Pancreas (tissue), 10 donors: ENCODE measurements around the gene HDAC4. TPM values are rescaled to one million over a fixed set of nuclear protein-coding genes. Genes with fewer than 3 reads are reported as not detected.

Source experiments
- ATAC-seq, 4 donors: fragments of 200-7000 bp; cut with Tn5 transposase; one replicate each; pipeline versions ENCODE4 v1.8.0 to v1.9.1; 2020; ENCODE audit warnings: mild to moderate bottlenecking in 4 of 4, moderate library complexity in 4 of 4
- DNase-seq, 6 donors: peaks; one replicate each; pipeline ENCODE4 v3.0.0-alpha.2; 2020
- FAIRE-seq: peaks from 2 replicates; lab custom pipeline; 2012; peaks lifted over from hg19 to GRCh38; lab: Jason Lieb, UNC
- H3K27ac ChIP-seq, 4 donors: fragments of 200-600 bp; sonication (generic); 1 replicate in 3 of 4; 2 replicates in 1 of 4; pipeline versions ENCODE4 v1.5.0 to v1.8.0; 2020
- H3K27me3 ChIP-seq, 4 donors: fragments of 200-600 bp; one replicate each; pipeline ENCODE4 v1.8.0; 2021
- H3K36me3 ChIP-seq, 3 donors: fragments of 200-600 bp; sonication (generic) in 1 of 3; one replicate each; pipeline versions ENCODE4 v1.5.0 to v1.8.0; 2020 to 2021
- H3K4me1 ChIP-seq, 3 donors: fragments of 200-600 bp; one replicate each; pipeline ENCODE4 v1.8.0; 2021
- H3K4me3 ChIP-seq, 4 donors: fragments of 200-600 bp; sonication (generic) in 2 of 4; one replicate each; pipeline versions ENCODE4 v1.5.0 to v1.8.0; 2020 to 2021
- H3K9me3 ChIP-seq, 4 donors: fragments of 200-600 bp; one replicate each; pipeline ENCODE4 v1.8.0; 2021
- CTCF ChIP-seq, 4 donors: fragments of 200-600 bp; sonication (generic) in 3 of 4; IDR thresholded peaks; one replicate each; pipeline versions ENCODE4 v1.5.0 to v1.8.0; 2021; ENCODE audit warnings: antibody characterized with exemption in 4 of 4
- WGBS, 2 donors: extraction: QIAGEN DNeasy Blood & Tissue Kit; methylation state at CpG; one replicate each; pipeline ENCODE4 v1.1.7; 2013; 5-methylcytosine and 5-hydroxymethylcytosine counted together
- intact Hi-C, 3 donors: fragments of 100-400 bp; cut with DNase I; formaldehyde crosslinking; loops; one replicate each; pipeline versions ENCODE4 v1.11.1 to v1.14.2; 2022
- polyA plus RNA-seq, 2 donors: library from polyadenylated mRNA; stranded (reverse); fragments of 200-250 nt; gene quantifications; one replicate each; pipeline ENCODE4 v1.2.3, GENCODE V29; 2013
- total RNA-seq, 6 donors: library from RNA; stranded (reverse); fragmentation: NEBNext Ultra II Directional in 4 of 6; extraction: Animal tissue kit (Norgen Biotek cat#: 25700) in 4 of 6; gene quantifications; one replicate each; pipeline versions ENCODE4 v1.2.1 to v1.2.4, GENCODE V29; 2021 to 2023
- donor health status: healthy with polysubstance abuse.
- donor health status: DM: no; HTN: no; CAD: no; lungs with moderate emphysema.
- donor health status: DM: no; HTN: no; CAD: no.
- donor health status: control.
- donor health status: control.
- donor health status: Bipolar disorder and iron deficiency.
- donor health status: DM: yes; HTN: yes; CAD: no.
- donor health status: DM: no; HTN: no; CAD: no.
- donor health status: DM: no; HTN: no; CAD: no.
- donor health status: DM: yes; HTN: yes; CAD: no.

Gene HDAC4
- total and polyA plus RNA-seq, 8 donors, result 8.2 to 31.8 (median 16.6) TPM

GRCh38 chr2:239269916-239270315 lies 130.9 kb downstream of the HDAC4 start:
- intact Hi-C loops, result no loop called here
- no peaks in the 10 kb centered on the region for H3K9me3 ChIP-seq
- peaks cover 0 to 23% (median 21%) of the 10 kb centered on the region in 3 donors for H3K4me1 ChIP-seq
- TF ChIP-seq CTCF (IDR thresholded peaks at IDR 0.05), result no peak
- no peak overlapping the region for H3K4me3 ChIP-seq
- ATAC-seq (no peak), FAIRE-seq (no peak), DNase-seq (no peak)
- no peaks in the 10 kb centered on the region for H3K36me3 ChIP-seq
- 93 to 95% methylated on average over 10 of the region's 10 CpGs for WGBS, 2 donors
- H3K27me3 ChIP-seq, result no peaks in the 10 kb centered on the region
- no peak overlapping the region for H3K27ac ChIP-seq

GRCh38 chr2:239269173-239269885 lies 131.5 kb downstream of the HDAC4 start:
- WGBS, 2 donors, result 84 to 86% methylated on average over 10 of the region's 10 CpGs
- intact Hi-C loops, result no loop called here
- no peaks in the 10 kb centered on the region for H3K36me3 ChIP-seq
- no peak overlapping the region for H3K4me3 ChIP-seq
- no peaks in the 10 kb centered on the region for H3K27me3 ChIP-seq
- no peak overlapping the region for H3K27ac ChIP-seq
- H3K9me3 ChIP-seq, result no peaks in the 10 kb centered on the region
- H3K4me1 ChIP-seq, result peaks cover 0 to 29% (median 24%) of the 10 kb centered on the region in 3 donors
- no peak for ATAC-seq
- DNase-seq, result no peak
- TF ChIP-seq CTCF (IDR thresholded peaks at IDR 0.05), result no peak
- FAIRE-seq, result no peak

GRCh38 chr2:239268549-239268948 lies 132.3 kb downstream of the HDAC4 start:
- H3K4me1 ChIP-seq, result peaks cover 0 to 30% (median 24%) of the 10 kb centered on the region in 3 donors
- no peak for TF ChIP-seq CTCF (IDR thresholded peaks at IDR 0.05)
- intact Hi-C loops, result no loop called here
- H3K4me3 ChIP-seq, result no peak overlapping the region
- DNase-seq, result no peak
- 55 to 64% methylated on average over 3 of the region's 3 CpGs for WGBS, 2 donors
- no peaks in the 10 kb centered on the region for H3K36me3 ChIP-seq
- peak overlapping the region in 3 of 4 donors; percentile 2 to 45 (median 38) for H3K27ac ChIP-seq
- peak in 1 of 4 donors; percentile 3 for ATAC-seq
- no peaks in the 10 kb centered on the region for H3K27me3 ChIP-seq
- FAIRE-seq, result no peak
- H3K9me3 ChIP-seq, result no peaks in the 10 kb centered on the region

- peak; percentile 81 to 93 (median 91) for ATAC-seq
- H3K36me3 ChIP-seq, result no peaks in the 10 kb centered on the region
- no peak for FAIRE-seq
- DNase-seq, result peak; percentile 70 to 88 (median 81)
- intact Hi-C loops, result no loop called here
- no peak for TF ChIP-seq CTCF (IDR thresholded peaks at IDR 0.05)
- no peaks in the 10 kb centered on the region for H3K9me3 ChIP-seq
- peak overlapping the region; percentile 2 to 46 (median 42) for H3K27ac ChIP-seq
- H3K4me1 ChIP-seq, result peaks cover 0 to 30% (median 24%) of the 10 kb centered on the region in 3 donors
- WGBS, 2 donors, result 7 to 14% methylated on average over 6 of the region's 6 CpGs
- no peak overlapping the region for H3K4me3 ChIP-seq
- H3K27me3 ChIP-seq, result no peaks in the 10 kb centered on the region
Measured at GRCh38 chr2:239268082-239268481, 132.7 kb downstream of the HDAC4 start.
